Natural killer cell treated with Interleukin-12 subunit alpha and Interleukin-12 subunit beta and Interleukin-15 and Interleukin-18, amount 100 ng/mL, for 72 hours (primary cell): Measurements from ENCODE around the gene SLC44A5. TPM values are rescaled to one million over a fixed set of nuclear protein-coding genes. Genes with fewer than 3 reads are reported as not detected.
"Not testable (repeated sequence)": the region's sequence is repeated elsewhere in the genome, so short reads cannot be mapped to it uniquely, and the experiment has no call there.

ENCODE experiments used
- ATAC-seq, 2 donors: fragments of 150-1000 bp; cut with Tn5 transposase in 1 of 2; sonication (Bioruptor Pico), chemical (Tn5 transposase) in 1 of 2; 2 replicates each; pipeline ENCODE4 v1.10.0; 2021
- DNase-seq: peaks from one replicate; pipeline ENCODE4 v3.0.0; 2022; ENCODE audit warnings: low spot score
- H3K27ac Mint-ChIP-seq, 2 donors: 1 replicate in 1 of 2; 2 replicates in 1 of 2; pipeline ENCODE4 v1.8.0; 2022; ENCODE audit warnings: mixed read lengths in 2 of 2, mild to moderate bottlenecking in 1 of 2, moderate library complexity in 1 of 2
- H3K27me3 Mint-ChIP-seq, 2 donors: 1 replicate in 1 of 2; 2 replicates in 1 of 2; pipeline ENCODE4 v1.8.0; 2022; ENCODE audit warnings: mixed read lengths in 2 of 2
- H3K36me3 Mint-ChIP-seq: one replicate; pipeline ENCODE4 v1.8.0; 2022; ENCODE audit warnings: mixed read lengths
- H3K4me1 Mint-ChIP-seq, 2 donors: 1 replicate in 1 of 2; 2 replicates in 1 of 2; pipeline ENCODE4 v1.8.0; 2022; ENCODE audit warnings: low read depth in 2 of 2, mixed read lengths in 2 of 2, mild to moderate bottlenecking in 1 of 2
- H3K4me3 Mint-ChIP-seq: one replicate; pipeline ENCODE4 v1.8.0; 2022; ENCODE audit warnings: mixed read lengths
- H3K9me3 Mint-ChIP-seq: 2 replicates; pipeline ENCODE4 v1.8.0; 2022; ENCODE audit warnings: mixed read lengths
- total RNA-seq, 2 donors: library from RNA; stranded (reverse); gene quantifications; one replicate each; pipeline ENCODE4 v1.2.3, GENCODE V29; 2022

Gene SLC44A5
- total RNA-seq, 2 donors from 2014 or later, result 0.14 TPM; not detected in 1

GRCh38 chr1:75484789-75485188, 126.1 kb downstream of the SLC44A5 start:
- Mint-ChIP-seq H3K4me3 (no peak overlapping the region), H3K27me3 (no peaks in the 10 kb centered on the region), H3K4me1 (no peaks in the 10 kb centered on the region), H3K9me3 (peaks cover 3% of the 10 kb centered on the region), H3K36me3 (peaks cover 4% of the 10 kb centered on the region), H3K27ac (no peak overlapping the region)
- peak in 1 of 2 donors; percentile 13 for ATAC-seq
- DNase-seq, result no peak

GRCh38 chr1:75482951-75483350, 128.0 kb downstream of the SLC44A5 start:
- Mint-ChIP-seq H3K27me3 (no peaks in the 10 kb centered on the region), H3K4me3 (no peak overlapping the region), H3K4me1 (no peaks in the 10 kb centered on the region), H3K36me3 (peaks cover 8% of the 10 kb centered on the region), H3K27ac (no peak overlapping the region), H3K9me3 (peaks cover 6% of the 10 kb centered on the region)
- ATAC-seq, result no peak
- no peak for DNase-seq

GRCh38 chr1:75476486-75476885, 134.4 kb downstream of the SLC44A5 start:
- not testable (repeated sequence) for DNase-seq, H3K27me3 Mint-ChIP-seq, H3K36me3 Mint-ChIP-seq, H3K4me1 Mint-ChIP-seq, H3K27ac Mint-ChIP-seq, ATAC-seq, H3K4me3 Mint-ChIP-seq, H3K9me3 Mint-ChIP-seq

GRCh38 chr1:75475696-75476095, 135.2 kb downstream of the SLC44A5 start:
- no peaks in the 10 kb centered on the region for H3K4me1 Mint-ChIP-seq
- peaks cover 4% of the 10 kb centered on the region for H3K36me3 Mint-ChIP-seq
- H3K4me3 Mint-ChIP-seq, result no peak overlapping the region
- ATAC-seq, result no peak
- no peaks in the 10 kb centered on the region for H3K27me3 Mint-ChIP-seq
- H3K27ac Mint-ChIP-seq, result no peak overlapping the region
- no peak for DNase-seq
- peaks cover 3% of the 10 kb centered on the region for H3K9me3 Mint-ChIP-seq

GRCh38 chr1:75472971-75473603, 137.8 kb downstream of the SLC44A5 start:
- H3K9me3 Mint-ChIP-seq, result peaks cover 2% of the 10 kb centered on the region
- H3K4me1 Mint-ChIP-seq, result no peaks in the 10 kb centered on the region
- no peaks in the 10 kb centered on the region for H3K36me3 Mint-ChIP-seq
- DNase-seq (no peak), ATAC-seq (no peak)
- H3K27ac Mint-ChIP-seq, result no peak overlapping the region
- H3K4me3 Mint-ChIP-seq, result no peak overlapping the region
- no peaks in the 10 kb centered on the region for H3K27me3 Mint-ChIP-seq

- ATAC-seq (no peak), DNase-seq (no peak)
- Mint-ChIP-seq H3K4me1 (no peaks in the 10 kb centered on the region), H3K4me3 (no peak overlapping the region), H3K9me3 (peaks cover 2% of the 10 kb centered on the region), H3K36me3 (no peaks in the 10 kb centered on the region), H3K27me3 (no peaks in the 10 kb centered on the region), H3K27ac (no peak overlapping the region)
Measured at GRCh38 chr1:75472089-75472970, 138.6 kb downstream of the SLC44A5 start.

GRCh38 chr1:75471252-75471651, 139.7 kb downstream of the SLC44A5 start:
- peaks cover 5% of the 10 kb centered on the region for H3K9me3 Mint-ChIP-seq
- H3K36me3 Mint-ChIP-seq, result no peaks in the 10 kb centered on the region
- H3K27me3 Mint-ChIP-seq, result no peaks in the 10 kb centered on the region
- ATAC-seq (no peak), DNase-seq (no peak)
- H3K4me1 Mint-ChIP-seq, result no peaks in the 10 kb centered on the region
- no peak overlapping the region for H3K27ac Mint-ChIP-seq
- H3K4me3 Mint-ChIP-seq, result no peak overlapping the region

GRCh38 chr1:75470448-75470847, 140.5 kb downstream of the SLC44A5 start:
- no peak for ATAC-seq
- H3K4me1 Mint-ChIP-seq, result no peaks in the 10 kb centered on the region
- DNase-seq, result no peak
- peaks cover 5% of the 10 kb centered on the region for H3K9me3 Mint-ChIP-seq
- no peaks in the 10 kb centered on the region for H3K27me3 Mint-ChIP-seq
- no peaks in the 10 kb centered on the region for H3K36me3 Mint-ChIP-seq
- no peak overlapping the region for H3K4me3 Mint-ChIP-seq
- no peak overlapping the region for H3K27ac Mint-ChIP-seq

GRCh38 chr1:75469586-75470173, 141.2 kb downstream of the SLC44A5 start:
- no peaks in the 10 kb centered on the region for H3K27me3 Mint-ChIP-seq

GRCh38 chr1:75461808-75462325, 149.0 kb downstream of the SLC44A5 start:
- ATAC-seq (no peak), DNase-seq (no peak)
- Mint-ChIP-seq H3K27ac (no peak overlapping the region), H3K9me3 (peaks cover 6% of the 10 kb centered on the region), H3K27me3 (no peaks in the 10 kb centered on the region), H3K4me3 (no peak overlapping the region), H3K4me1 (no peaks in the 10 kb centered on the region), H3K36me3 (no peaks in the 10 kb centered on the region)

More at GRCh38 chr1:75469586-75470173, 141.2 kb downstream of the SLC44A5 start:
- no peaks in the 10 kb centered on the region for H3K4me1 Mint-ChIP-seq
- no peak overlapping the region for H3K27ac Mint-ChIP-seq
- DNase-seq, result no peak
- H3K36me3 Mint-ChIP-seq, result no peaks in the 10 kb centered on the region
- no peak for ATAC-seq
- peaks cover 8% of the 10 kb centered on the region for H3K9me3 Mint-ChIP-seq
- no peak overlapping the region for H3K4me3 Mint-ChIP-seq

GRCh38 chr1:75449998-75450397, 160.9 kb downstream of the SLC44A5 start:
- DNase-seq (no peak), ATAC-seq (no peak)
- no peak overlapping the region for H3K4me3 Mint-ChIP-seq
- no peak overlapping the region for H3K27ac Mint-ChIP-seq
- H3K4me1 Mint-ChIP-seq, result no peaks in the 10 kb centered on the region
- H3K27me3 Mint-ChIP-seq, result no peaks in the 10 kb centered on the region
- H3K36me3 Mint-ChIP-seq, result no peaks in the 10 kb centered on the region
- H3K9me3 Mint-ChIP-seq, result peaks cover 18% of the 10 kb centered on the region

GRCh38 chr1:75444220-75444619, 166.7 kb downstream of the SLC44A5 start:
- H3K27me3 Mint-ChIP-seq, result no peaks in the 10 kb centered on the region

GRCh38 chr1:75440274-75440673, 170.6 kb downstream of the SLC44A5 start:
- H3K4me3 Mint-ChIP-seq, result no peak overlapping the region
- no peak overlapping the region for H3K27ac Mint-ChIP-seq
- peaks cover 9% of the 10 kb centered on the region for H3K9me3 Mint-ChIP-seq
- no peak for ATAC-seq
- no peak for DNase-seq
- no peaks in the 10 kb centered on the region for H3K27me3 Mint-ChIP-seq
- no peaks in the 10 kb centered on the region for H3K36me3 Mint-ChIP-seq
- no peaks in the 10 kb centered on the region for H3K4me1 Mint-ChIP-seq

More at GRCh38 chr1:75444220-75444619, 166.7 kb downstream of the SLC44A5 start:
- Mint-ChIP-seq H3K36me3 (no peaks in the 10 kb centered on the region), H3K4me3 (no peak overlapping the region), H3K27ac (no peak overlapping the region), H3K4me1 (no peaks in the 10 kb centered on the region), H3K9me3 (peaks cover 24% of the 10 kb centered on the region)
- no peak for DNase-seq
- no peak for ATAC-seq

- no peaks in the 10 kb centered on the region for H3K27me3 Mint-ChIP-seq
- H3K4me1 Mint-ChIP-seq, result no peaks in the 10 kb centered on the region
- peaks cover 4% of the 10 kb centered on the region for H3K9me3 Mint-ChIP-seq
- no peak for DNase-seq
- ATAC-seq, result no peak
- H3K36me3 Mint-ChIP-seq, result no peaks in the 10 kb centered on the region
- H3K4me3 Mint-ChIP-seq, result no peak overlapping the region
- H3K27ac Mint-ChIP-seq, result no peak overlapping the region
Measured at GRCh38 chr1:75438355-75438754, 172.6 kb downstream of the SLC44A5 start.
